Measurements from ENCODE around the gene PGLYRP2.

DNA sequence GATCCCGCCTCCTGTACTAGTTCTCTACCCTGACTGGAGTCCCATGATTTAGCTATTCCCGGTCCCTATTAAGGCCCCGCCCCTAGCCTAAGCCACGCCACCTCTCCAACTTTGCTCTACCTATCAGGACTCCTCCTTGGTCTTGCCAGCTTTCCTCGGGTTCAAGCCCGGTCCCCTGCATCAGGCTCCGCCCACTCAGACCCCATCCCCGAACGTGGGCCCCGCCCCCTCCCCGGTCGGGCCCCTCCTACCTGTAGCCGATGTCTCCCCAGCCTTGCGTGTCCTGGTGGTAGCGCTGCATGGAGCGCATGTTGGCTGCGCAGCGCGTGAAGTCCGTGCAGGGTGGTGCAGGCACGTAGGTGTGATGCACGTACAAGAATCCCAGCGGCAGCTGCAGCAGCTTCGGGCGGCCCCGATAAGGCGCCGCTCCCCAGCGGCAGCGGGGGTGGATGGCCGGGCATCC is 7.6 kb downstream of the PGLYRP2 start:
- TF ChIP-seq, protein P1, sequence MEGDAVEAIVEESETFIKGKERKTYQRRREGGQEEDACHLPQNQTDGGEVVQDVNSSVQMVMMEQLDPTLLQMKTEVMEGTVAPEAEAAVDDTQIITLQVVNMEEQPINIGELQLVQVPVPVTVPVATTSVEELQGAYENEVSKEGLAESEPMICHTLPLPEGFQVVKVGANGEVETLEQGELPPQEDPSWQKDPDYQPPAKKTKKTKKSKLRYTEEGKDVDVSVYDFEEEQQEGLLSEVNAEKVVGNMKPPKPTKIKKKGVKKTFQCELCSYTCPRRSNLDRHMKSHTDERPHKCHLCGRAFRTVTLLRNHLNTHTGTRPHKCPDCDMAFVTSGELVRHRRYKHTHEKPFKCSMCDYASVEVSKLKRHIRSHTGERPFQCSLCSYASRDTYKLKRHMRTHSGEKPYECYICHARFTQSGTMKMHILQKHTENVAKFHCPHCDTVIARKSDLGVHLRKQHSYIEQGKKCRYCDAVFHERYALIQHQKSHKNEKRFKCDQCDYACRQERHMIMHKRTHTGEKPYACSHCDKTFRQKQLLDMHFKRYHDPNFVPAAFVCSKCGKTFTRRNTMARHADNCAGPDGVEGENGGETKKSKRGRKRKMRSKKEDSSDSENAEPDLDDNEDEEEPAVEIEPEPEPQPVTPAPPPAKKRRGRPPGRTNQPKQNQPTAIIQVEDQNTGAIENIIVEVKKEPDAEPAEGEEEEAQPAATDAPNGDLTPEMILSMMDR (IDR thresholded peaks at IDR 0.05): no peak
- TF ChIP-seq POLR2A (IDR thresholded peaks at IDR 0.05) (no peak), POLR2AphosphoS5 (IDR thresholded peaks at IDR 0.05) (no peak)

Data from prostate gland (tissue), 2 donors.